Measurements from ENCODE around the gene LYSMD2. TPM values are rescaled to one million over a fixed set of nuclear protein-coding genes. Genes with fewer than 3 reads are reported as not detected.
"Not testable (repeated sequence)": the region's sequence is repeated elsewhere in the genome, so short reads cannot be mapped to it uniquely, and the experiment has no call there.

The LYSMD2 gene
- total RNA-seq, result 1 to 10 TPM; 3.1 to 8.7 (median 5.7) TPM
- 1 to 10 TPM; 5.3 to 5.7 TPM for polyA plus RNA-seq
- long read RNA-seq, donor 1, transcript LYSMD2-201 (3 exons, 1,759 nt), result major isoform, 9 of 10 reads
- long read RNA-seq, donor 1, partial matches to known transcripts, result 1 of 10 reads
- long read RNA-seq, donor 1, other reads (novel, unspliced or antisense), result 0 of 10 reads
- long read RNA-seq, donor 2, partial matches to known transcripts, result 0 of 4 reads
- long read RNA-seq, donor 2, other reads (novel, unspliced or antisense), result 0 of 4 reads
- long read RNA-seq, donor 3, transcript LYSMD2-201 (3 exons, 1,759 nt), result major isoform, 10 of 11 reads
- long read RNA-seq, donor 3, partial matches to known transcripts, result 0 of 11 reads
- long read RNA-seq, donor 3, other reads (novel, unspliced or antisense), result 0 of 11 reads

DNA sequence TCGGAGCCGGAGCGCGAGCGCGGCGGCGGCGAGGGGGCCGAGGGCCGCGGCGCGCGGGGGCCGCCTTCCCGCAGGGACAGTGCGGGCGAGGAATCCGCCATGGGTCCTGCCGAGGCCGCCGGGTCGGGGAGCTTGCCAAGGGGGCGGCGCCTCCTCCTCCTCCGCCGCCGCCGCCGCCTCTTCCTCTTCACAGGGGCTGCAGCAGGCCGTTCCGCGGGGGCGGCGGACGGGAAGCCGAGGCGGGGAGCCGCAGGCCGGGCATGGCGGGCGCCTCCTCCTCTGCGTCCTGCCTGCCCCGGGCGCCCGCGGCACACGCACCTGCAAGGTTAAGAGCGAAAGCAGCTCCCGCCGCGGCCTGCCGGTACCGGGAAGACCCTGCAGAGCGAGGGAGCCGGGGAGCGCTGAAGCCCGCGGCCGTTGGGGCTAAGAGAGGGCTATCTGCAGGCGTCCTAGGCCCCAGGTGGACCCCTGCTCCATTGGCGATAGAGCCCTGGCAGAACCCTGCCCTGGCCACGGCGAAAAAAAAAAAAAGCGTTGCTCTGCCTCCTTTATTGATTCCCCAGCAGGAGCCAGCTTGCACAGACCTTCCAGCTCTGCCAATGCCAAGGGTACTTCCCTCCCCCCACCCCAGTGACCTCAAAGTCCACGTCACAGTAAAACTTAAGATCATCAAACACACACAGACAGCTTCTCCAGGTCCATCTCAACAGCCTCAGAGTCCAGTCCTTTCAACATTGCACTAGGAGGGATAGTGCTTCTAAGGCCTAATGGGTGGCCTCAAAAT is at the start of gene LYSMD2:
Gene LYSMD2 (minus strand): TSS at position 134 of the 784 bp plus-strand sequence. CDS start 33 bp downstream, at position 101.
- H3K27ac ChIP-seq, result peak within 1 kb of the TSS; percentile 65 to 92 (median 86)

GRCh38 chr15:51787130-51787529 is 49.7 kb upstream of the LYSMD2 start:
- H3K4me3 ChIP-seq, H3K27ac ChIP-seq, H3K27me3 ChIP-seq, H3K4me1 ChIP-seq, ATAC-seq, H3K9me3 ChIP-seq, DNase-seq: not testable (repeated sequence)
- WGBS, 4 donors, result 90 to 98% (median 94%) methylated on average over 8 to 11 of the region's 11 CpGs
- intact Hi-C loops (cut with DNase I), result loop anchor here in 1 of 10 donors (10.0 kb wide), 1 partner anchor 118 kb away; no protein-coding TSS in a partner anchor
- peaks cover 0 to 47% (median 31%) of the 10 kb centered on the region in 9 donors for H3K36me3 ChIP-seq

More for the DNA sequence above, at the start of gene LYSMD2:
- ATAC-seq, result peak; percentile 41 to 96 (median 96)
- DNase-seq, result peak; percentile 88 to 92 (median 90)
- Histone ChIP-seq H3K27me3 (no peaks in the 10 kb centered on the region), H3K4me1 (peaks cover 0 to 48% (median 19%) of the 10 kb centered on the region in 12 donors), H3K36me3 (no peaks in the 10 kb centered on the region), H3K4me3 (peak within 1 kb of the TSS; percentile 62 to 93 (median 76)), H3K9me3 (no peaks in the 10 kb centered on the region)
- 1 to 2% (median 1%) methylated on average over 12 to 67 of the region's 67 CpGs for WGBS, 4 donors
- TF ChIP-seq CTCF (IDR thresholded peaks at IDR 0.05) (no peak), POLR2A (IDR thresholded peaks at IDR 0.05) (no peak)
- intact Hi-C loops (cut with DNase I), result no loop called here

- H3K4me1 ChIP-seq, result no peaks in the 10 kb centered on the region
- H3K9me3 ChIP-seq, result no peaks in the 10 kb centered on the region
- intact Hi-C loops (cut with DNase I), result loop anchor here in 1 of 10 donors (10.0 kb wide), 1 partner anchor 121 kb away; no protein-coding TSS in a partner anchor
- no peaks in the 10 kb centered on the region for H3K27me3 ChIP-seq
- WGBS, 4 donors, result 95 to 97% (median 96%) methylated on average over 3 of the region's 3 CpGs
- H3K27ac ChIP-seq, result no peak overlapping the region
- DNase-seq, result no peak
- no peak for TF ChIP-seq POLR2A (IDR thresholded peaks at IDR 0.05)
- no peak for TF ChIP-seq CTCF (IDR thresholded peaks at IDR 0.05)
- no peak overlapping the region for H3K4me3 ChIP-seq
- peaks cover 0 to 72% (median 45%) of the 10 kb centered on the region in 9 donors for H3K36me3 ChIP-seq
- no peak for ATAC-seq
These were observed 46.5 kb upstream of the LYSMD2 start for GRCh38 chr15:51783967-51784366.

GRCh38 chr15:51782357-51782896 is 45.0 kb upstream of the LYSMD2 start:
- H3K4me1 ChIP-seq, result no peaks in the 10 kb centered on the region
- no peaks in the 10 kb centered on the region for H3K9me3 ChIP-seq
- intact Hi-C loops (cut with DNase I), result loop anchor here in 1 of 10 donors (10.0 kb wide), 1 partner anchor 122 kb away; no protein-coding TSS in a partner anchor
- no peak overlapping the region for H3K27ac ChIP-seq
- TF ChIP-seq POLR2A (IDR thresholded peaks at IDR 0.05) (no peak), CTCF (IDR thresholded peaks at IDR 0.05) (peak in 4 of 12 donors; percentile 14 to 29 (median 22))
- DNase-seq (no peak), ATAC-seq (no peak)
- H3K4me3 ChIP-seq, result no peak overlapping the region
- peaks cover 0 to 77% (median 46%) of the 10 kb centered on the region in 9 donors for H3K36me3 ChIP-seq
- H3K27me3 ChIP-seq, result no peaks in the 10 kb centered on the region
- 80 to 88% (median 81%) methylated on average over 7 of the region's 7 CpGs for WGBS, 4 donors

Data from heart left ventricle (tissue), 16 donors.